IMR-90 (cell line): ENCODE results near the gene TBC1D1. TPM values are rescaled to one million over a fixed set of nuclear protein-coding genes. Genes with fewer than 3 reads are reported as not detected.

Experiments used
- ATAC-seq: fragments of 200-7000 bp; cut with Tn5 transposase; 2 replicates; pipeline ENCODE4 v1.9.1; 2020; ENCODE audit warnings: low read depth, mild to moderate bottlenecking, moderate library complexity
- BruUV-seq: library from RNA; stranded (reverse); fragments of 400-500 nt; replicated peaks from 2 replicates; lab custom pipeline; 2021; lab: Mats Ljungman, UMichigan
- CTCF ChIA-PET: fragments of 300-600 bp; formaldehyde crosslinking; extraction: SDS; loops from one replicate; lab custom pipeline; 2021; ENCODE audit warnings: antibody characterized with exemption; lab: Yijun Ruan, JAX
- POLR2A ChIA-PET: fragments of 300-600 bp; sonication (Branson Sonifier 250); formaldehyde crosslinking; loops from one replicate; lab custom pipeline; 2022; ENCODE audit warnings: antibody characterized with exemption; ENCODE audit not compliant: unreplicated experiment; lab: Charles Lee
- DNase-seq: peaks from one replicate; pipeline ENCODE4 v3.0.0; 2013
- H2AFZ ChIP-seq: replicated peaks from 2 replicates; pipeline ENCODE3; 2013; ENCODE audit warnings: low read length, mild to moderate bottlenecking; ENCODE audit not compliant: poor library complexity
- H2AK5ac ChIP-seq: 2 replicates; pipeline ENCODE4 v1.6.1; 2013; ENCODE audit warnings: low read depth, low read length, inconsistent platforms
- H2AK9ac ChIP-seq: replicated peaks from 2 replicates; pipeline ENCODE3; 2013; ENCODE audit warnings: mild to moderate bottlenecking, low read depth, low read length, moderate library complexity; ENCODE audit not compliant: poor library complexity
- H2BK120ac ChIP-seq: 2 replicates; pipeline ENCODE4 v1.6.1; 2013; ENCODE audit warnings: low read depth, low read length, inconsistent platforms
- H2BK15ac ChIP-seq: 3 replicates; pipeline ENCODE4 v1.6.1; 2013; ENCODE audit warnings: low read depth, low read length, inconsistent platforms
- H2BK20ac ChIP-seq: 2 replicates; pipeline ENCODE4 v1.6.1; 2013; ENCODE audit warnings: low read depth, mild to moderate bottlenecking, inconsistent platforms, low read length, moderate library complexity
- H2BK5ac ChIP-seq: 2 replicates; pipeline ENCODE4 v1.6.1; 2013; ENCODE audit warnings: mild to moderate bottlenecking, low read depth, low read length, inconsistent platforms; ENCODE audit not compliant: poor library complexity, severe bottlenecking
- H3K14ac ChIP-seq: replicated peaks from 2 replicates; pipeline ENCODE4 v1.6.1; 2013; ENCODE audit warnings: low read depth, low read length, inconsistent platforms
- H3K18ac ChIP-seq: 2 replicates; pipeline ENCODE4 v1.6.1; 2013; ENCODE audit warnings: low read depth, low read length, control low read depth
- H3K23ac ChIP-seq: 2 replicates; pipeline ENCODE4 v1.6.1; 2013; ENCODE audit warnings: low read depth, low read length, inconsistent platforms
- H3K27ac ChIP-seq: 2 replicates; pipeline ENCODE4 v1.5.1; 2013; ENCODE audit warnings: mild to moderate bottlenecking, control low read depth, low read length; ENCODE audit not compliant: insufficient read depth
- H3K27me3 ChIP-seq: 2 replicates; pipeline ENCODE4 v1.6.1; 2013; ENCODE audit warnings: low read length; ENCODE audit not compliant: control insufficient read depth, insufficient read depth
- H3K36me3 ChIP-seq: 2 replicates; pipeline ENCODE4 v1.6.1; 2013; ENCODE audit warnings: low read length, mixed read lengths; ENCODE audit not compliant: control insufficient read depth, insufficient read depth
- H3K4ac ChIP-seq: 2 replicates; pipeline ENCODE4 v1.6.1; 2013; ENCODE audit warnings: low read depth, low read length, inconsistent platforms
- H3K4me1 ChIP-seq: 2 replicates; pipeline ENCODE4 v1.6.1; 2013; ENCODE audit warnings: low read length, mixed read lengths; ENCODE audit not compliant: control insufficient read depth, insufficient read depth
- H3K4me2 ChIP-seq: 2 replicates; pipeline ENCODE4 v1.6.1; 2013; ENCODE audit warnings: low read depth, mild to moderate bottlenecking, control low read depth, low read length, moderate library complexity
- H3K4me3 ChIP-seq: 2 replicates; pipeline ENCODE4 v1.5.1; 2013; ENCODE audit warnings: low read depth, mild to moderate bottlenecking, control low read depth, low read length, moderate library complexity; ENCODE audit not compliant: insufficient read depth
- H3K56ac ChIP-seq: 2 replicates; pipeline ENCODE4 v1.6.1; 2013; ENCODE audit warnings: low read length, inconsistent platforms; ENCODE audit not compliant: insufficient read depth; ENCODE audit errors: extremely low read depth
- H3K79me1 ChIP-seq, 2 experiments: 2 replicates each; pipeline ENCODE4 v1.6.1; 2013; ENCODE audit warnings: low read length in 2 of 2, inconsistent platforms in 1 of 2, low read depth in 1 of 2
- H3K9ac ChIP-seq: 2 replicates; pipeline ENCODE4 v1.6.1; 2013; ENCODE audit warnings: low read depth, low read length, control low read depth
- H3K9me1 ChIP-seq: 2 replicates; pipeline ENCODE4 v1.6.1; 2013; ENCODE audit warnings: low read length, inconsistent platforms; ENCODE audit not compliant: insufficient read depth
- H3K9me3 ChIP-seq: 2 replicates; pipeline ENCODE4 v1.6.1; 2013; ENCODE audit warnings: low read length; ENCODE audit not compliant: control insufficient read depth, insufficient read depth
- H4K20me1 ChIP-seq: 2 replicates; pipeline ENCODE4 v1.6.1; 2013; ENCODE audit warnings: low read length, inconsistent platforms; ENCODE audit not compliant: insufficient read depth
- H4K5ac ChIP-seq: 2 replicates; pipeline ENCODE4 v1.6.1; 2013; ENCODE audit warnings: mild to moderate bottlenecking, low read depth, low read length, control low read depth
- H4K8ac ChIP-seq, 2 experiments: 2 replicates each; pipeline ENCODE4 v1.6.1; 2013; ENCODE audit warnings: low read depth in 2 of 2, low read length in 2 of 2, control low read depth in 1 of 2, inconsistent platforms in 1 of 2
- H4K91ac ChIP-seq: 2 replicates; pipeline ENCODE4 v1.6.1; 2013; ENCODE audit warnings: low read depth, low read length, inconsistent platforms; ENCODE audit not compliant: insufficient read depth
- BHLHE40 ChIP-seq: fragments of 150-350 bp; IDR thresholded peaks from 2 replicates; pipeline ENCODE4 v1.6.1; 2016; ENCODE audit warnings: mild to moderate bottlenecking, low read depth, low read length
- CEBPB ChIP-seq: IDR thresholded peaks from 2 replicates; pipeline ENCODE4 v1.6.1; 2012; ENCODE audit warnings: low read depth, low read length, improper control_type of control experiment
- CHD1 ChIP-seq: IDR thresholded peaks from 2 replicates; pipeline ENCODE4 v1.6.1; 2012; ENCODE audit warnings: low read depth, low read length, improper control_type of control experiment
- CTCF ChIP-seq: conservative IDR thresholded peaks from 2 replicates; pipeline ENCODE4 v1.5.1; 2012; ENCODE audit warnings: mild to moderate bottlenecking, low read depth, low read length, improper control_type of control experiment
- FOS ChIP-seq: fragments of 150-350 bp; IDR thresholded peaks from 2 replicates; pipeline ENCODE4 v1.6.1; 2016; ENCODE audit warnings: low read depth, low read length
- MAFK ChIP-seq: IDR thresholded peaks from 2 replicates; pipeline ENCODE4 v1.6.1; 2012; ENCODE audit warnings: low read depth, low read length, improper control_type of control experiment
- MAZ ChIP-seq: IDR thresholded peaks from 2 replicates; pipeline ENCODE4 v1.6.1; 2012; ENCODE audit warnings: low read depth, mild to moderate bottlenecking, low read length, improper control_type of control experiment, moderate library complexity, borderline replicate concordance
- MXI1 ChIP-seq: IDR thresholded peaks from 2 replicates; pipeline ENCODE4 v1.6.1; 2012; ENCODE audit warnings: low read depth, mild to moderate bottlenecking, low read length, moderate library complexity, borderline replicate concordance
- NFE2L2 ChIP-seq: fragments of 150-350 bp; IDR thresholded peaks from 2 replicates; pipeline ENCODE4 v1.6.1; 2016; ENCODE audit warnings: low read depth, mild to moderate bottlenecking, low read length
- RAD21 ChIP-seq: IDR thresholded peaks from 2 replicates; pipeline ENCODE4 v1.6.1; 2012; ENCODE audit warnings: low read length, improper control_type of control experiment
- RCOR1 ChIP-seq: IDR thresholded peaks from 2 replicates; pipeline ENCODE4 v1.6.1; 2012; ENCODE audit warnings: mild to moderate bottlenecking, low read length, improper control_type of control experiment; ENCODE audit not compliant: insufficient replicate concordance
- RFX5 ChIP-seq: IDR thresholded peaks from 2 replicates; pipeline ENCODE4 v1.8.0; 2012; ENCODE audit warnings: low read depth, mild to moderate bottlenecking, low read length, moderate library complexity
- SMC3 ChIP-seq: fragments of 150-350 bp; IDR thresholded peaks from 2 replicates; pipeline ENCODE4 v1.6.1; 2016; ENCODE audit warnings: low read depth, mild to moderate bottlenecking, antibody characterized with exemption, low read length, moderate library complexity
- USF2 ChIP-seq: fragments of 150-350 bp; IDR thresholded peaks from 2 replicates; pipeline ENCODE4 v1.6.1; 2017; ENCODE audit warnings: mild to moderate bottlenecking, antibody characterized with exemption, low read length, low read depth
- WGBS, 2 experiments: methylation state at CpG; one replicate each; pipeline versions ENCODE4 v1.1.5 to v1.1.7; 2013; ENCODE audit warnings: missing lambda C conversion rate in 2 of 2; ENCODE audit not compliant: insufficient read length in 1 of 2; ENCODE audit errors: extremely low coverage in 2 of 2; 5-methylcytosine and 5-hydroxymethylcytosine counted together
- dilution Hi-C: fragments of 300-500 bp; cut with HindIII; formaldehyde crosslinking; loops from one replicate; pipeline ENCODE4 v1.14.3; 2018; ENCODE audit warnings: low sequenced_read_pairs; ENCODE audit not compliant: unreplicated experiment
- in situ Hi-C: fragments of 300-500 bp; cut with MboI; formaldehyde crosslinking; loops from 3 replicates; pipeline ENCODE4 v1.14.3; 2019; ENCODE audit warnings: low sequenced_read_pairs, inconsistent platforms, mixed read lengths
- intact Hi-C: fragments of 100-400 bp; cut with micrococcal nuclease; formaldehyde crosslinking; loops from 2 replicates; pipeline ENCODE4 v1.10.0; 2022
- polyA plus RNA-seq, 3 experiments: library from polyadenylated mRNA; depleted of rRNA; stranded (reverse); fragments of >200 nt; gene quantifications; 2 replicates each; pipeline ENCODE4 v1.2.3, GENCODE V29; 2012; ENCODE audit warnings: low replicate concordance in 1 of 3
- total RNA-seq: library from RNA; depleted of rRNA; stranded (reverse); fragments of >200 nt; gene quantifications from 2 replicates; pipeline ENCODE4 v1.2.3, GENCODE V29; 2012

Gene TBC1D1
- total and polyA plus RNA-seq, 2 of the 4 experiments (the other 2 are of a cell fraction) = 42.4 to 104 TPM

- H3K36me3 ChIP-seq = no peaks in the 10 kb centered on the region
- H3K9me1 ChIP-seq = peaks cover 38% of the 10 kb centered on the region
- H3K56ac ChIP-seq = no peak overlapping the region; the same call in 1 of the 2 replicates
- peaks cover 39% of the 10 kb centered on the region for H3K4me1 ChIP-seq
- peak overlapping the region; percentile 99 for H4K91ac ChIP-seq
- in situ Hi-C loops (loop anchor here (5.0 kb wide), 1 partner anchor 594 kb away; no protein-coding TSS in a partner anchor), dilution Hi-C loops (no loop called here), intact Hi-C loops (loop anchor here (5.0 kb wide), 1 partner anchor 84 kb away; no protein-coding TSS in a partner anchor)
- peak overlapping the region; percentile 95 for H3K23ac ChIP-seq
- H2BK120ac ChIP-seq = peak overlapping the region; percentile 99
- POLR2A ChIA-PET = no interaction called here
- peak overlapping the region; percentile 98 for H3K14ac ChIP-seq
- H2BK20ac ChIP-seq = peak overlapping the region; percentile 98
- 88% methylated on average over 4 of the region's 12 CpGs; no CpG with 5 or more reads in 1 of the 2 experiments for WGBS, 2 experiments
- no peak overlapping the region for H2AFZ ChIP-seq
- no peak overlapping the region for H3K4me3 ChIP-seq
- BruUV-seq = no TSS peak
- H3K9me3 ChIP-seq = no peaks in the 10 kb centered on the region
- no peak overlapping the region for H3K9ac ChIP-seq
- peak overlapping the region; percentile 96 for H2AK5ac ChIP-seq
- H2BK5ac ChIP-seq = peak overlapping the region; percentile 99
- peaks cover 13 to 46% of the 10 kb centered on the region in 2 experiments; a peak in 3 of 4 replicates for H3K79me1 ChIP-seq
- CTCF ChIA-PET = interaction anchor here (0.7 kb wide), 1 partner anchor 77 kb away, joined by 3 read pairs; no protein-coding TSS in a partner anchor
- ATAC-seq = no peak
- peak overlapping the region; percentile 88; the same call in 1 of the 2 replicates for H4K5ac ChIP-seq
- H3K4me2 ChIP-seq = no peak overlapping the region
- H3K18ac ChIP-seq = peak overlapping the region; percentile 98
- no peaks in the 10 kb centered on the region for H3K27me3 ChIP-seq
- peak overlapping the region; percentile 96 for H3K4ac ChIP-seq
- no peak for DNase-seq
- H3K27ac ChIP-seq = peak overlapping the region; percentile 97; the same call in 1 of the 2 replicates
- peak overlapping the region; percentile 92 to 94 for H4K8ac ChIP-seq
- no peaks in the 10 kb centered on the region for H4K20me1 ChIP-seq
- peak overlapping the region; percentile 98 for H2BK15ac ChIP-seq
- peak overlapping the region; percentile 47 for H2AK9ac ChIP-seq
- no peak for TF ChIP-seq RAD21
- TF ChIP-seq FOS = no peak
- TF ChIP-seq MXI1 = no peak
- no peak for TF ChIP-seq BHLHE40
- TF ChIP-seq CEBPB = no peak
- TF ChIP-seq MAZ = no peak
- no peak for TF ChIP-seq NFE2L2
- no peak for TF ChIP-seq SMC3
- TF ChIP-seq CTCF = no peak
- no peak for TF ChIP-seq RFX5
- no peak for TF ChIP-seq USF2
- no peak for TF ChIP-seq RCOR1
- no peak for TF ChIP-seq MAFK
- no peak for TF ChIP-seq CHD1
Measured at GRCh38 chr4:38077791-38078489, 187.1 kb downstream of the TBC1D1 start.
